Stimulated activated memory B cell treated with anti-CD40 and anti-IgM and Interleukin-4, amounts not matched to agents 10 μg/mL and 1 μg/mL and 100 μg/mL, for 72 hours (primary cell): Measurements from ENCODE around the gene DPP10.

Source experiments
- ATAC-seq: fragments of 150-1000 bp; cut with Tn5 transposase; 2 replicates; pipeline ENCODE4 v1.10.0; 2021
- H3K27ac Mint-ChIP-seq: one replicate; pipeline ENCODE4 v1.8.0; 2022; ENCODE audit warnings: mild to moderate bottlenecking, mixed read lengths
- H3K27me3 Mint-ChIP-seq: one replicate; pipeline ENCODE4 v1.8.0; 2022; ENCODE audit warnings: mixed read lengths
- H3K36me3 Mint-ChIP-seq: one replicate; pipeline ENCODE4 v1.8.0; 2022; ENCODE audit warnings: mixed read lengths
- H3K4me1 Mint-ChIP-seq: one replicate; pipeline ENCODE4 v1.8.0; 2022; ENCODE audit warnings: mixed read lengths
- H3K4me3 Mint-ChIP-seq: one replicate; pipeline ENCODE4 v1.8.0; 2022; ENCODE audit warnings: mild to moderate bottlenecking, moderate library complexity, mixed read lengths
- H3K9me3 Mint-ChIP-seq: one replicate; pipeline ENCODE4 v1.8.0; 2022; ENCODE audit warnings: mixed read lengths

DPP10 gene

DNA sequence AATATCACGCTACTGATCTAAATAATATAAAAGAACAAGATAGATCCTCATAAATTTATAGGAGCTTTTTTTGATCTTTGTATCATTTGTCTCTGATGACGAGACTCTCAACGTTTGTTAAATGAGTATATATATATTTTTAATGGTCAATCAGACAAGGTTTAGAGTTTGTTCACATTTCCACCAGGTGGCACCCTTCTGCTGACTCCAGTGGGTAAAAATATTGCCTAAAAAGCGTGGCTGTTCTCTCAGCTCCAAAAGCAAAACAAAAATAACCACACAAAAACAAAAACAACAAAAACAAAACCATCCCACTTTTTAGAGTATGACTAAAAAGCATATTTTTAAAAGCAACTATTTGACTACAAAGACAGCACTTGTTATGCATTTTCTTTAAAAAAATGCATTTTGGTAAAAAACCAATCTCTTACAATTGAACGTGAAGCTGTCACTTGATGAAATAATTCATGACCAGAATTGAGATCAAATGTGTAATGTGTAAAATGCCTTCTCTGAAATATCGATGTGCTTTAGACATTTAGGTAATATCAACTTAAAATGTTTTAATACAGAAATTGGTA is 723.2 kb downstream of the DPP10 start:
- H3K9me3 Mint-ChIP-seq = peaks cover 2% of the 10 kb centered on the region
- H3K4me1 Mint-ChIP-seq = no peaks in the 10 kb centered on the region
- H3K4me3 Mint-ChIP-seq = no peak overlapping the region
- no peak for ATAC-seq
- H3K27me3 Mint-ChIP-seq = peaks cover 23% of the 10 kb centered on the region
- H3K27ac Mint-ChIP-seq = no peak overlapping the region
- H3K36me3 Mint-ChIP-seq = no peaks in the 10 kb centered on the region

DNA sequence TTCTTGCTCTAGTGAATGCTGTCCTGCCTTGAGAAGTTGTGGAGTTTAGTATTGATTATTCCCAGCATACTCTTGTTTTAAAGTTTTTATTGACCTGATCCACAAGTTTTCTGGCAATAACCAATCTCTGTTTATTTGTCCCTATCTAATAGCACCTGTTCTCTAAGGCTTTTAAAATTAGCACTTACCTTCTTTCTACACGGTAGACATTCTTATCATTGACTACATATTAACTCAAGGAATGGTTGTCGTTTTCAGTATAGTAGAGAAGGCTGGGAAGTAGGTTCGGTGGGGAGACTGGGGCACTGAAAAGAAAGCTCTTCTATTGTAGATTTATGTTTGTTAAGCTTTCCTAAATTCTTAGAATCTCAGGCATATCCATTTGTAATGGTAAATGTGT is 726.0 kb downstream of the DPP10 start:
- H3K4me1 Mint-ChIP-seq = no peaks in the 10 kb centered on the region
- H3K36me3 Mint-ChIP-seq = no peaks in the 10 kb centered on the region
- no peak overlapping the region for H3K4me3 Mint-ChIP-seq
- H3K27me3 Mint-ChIP-seq = peaks cover 2% of the 10 kb centered on the region
- peaks cover 2% of the 10 kb centered on the region for H3K9me3 Mint-ChIP-seq
- ATAC-seq = no peak
- no peak overlapping the region for H3K27ac Mint-ChIP-seq

DNA sequence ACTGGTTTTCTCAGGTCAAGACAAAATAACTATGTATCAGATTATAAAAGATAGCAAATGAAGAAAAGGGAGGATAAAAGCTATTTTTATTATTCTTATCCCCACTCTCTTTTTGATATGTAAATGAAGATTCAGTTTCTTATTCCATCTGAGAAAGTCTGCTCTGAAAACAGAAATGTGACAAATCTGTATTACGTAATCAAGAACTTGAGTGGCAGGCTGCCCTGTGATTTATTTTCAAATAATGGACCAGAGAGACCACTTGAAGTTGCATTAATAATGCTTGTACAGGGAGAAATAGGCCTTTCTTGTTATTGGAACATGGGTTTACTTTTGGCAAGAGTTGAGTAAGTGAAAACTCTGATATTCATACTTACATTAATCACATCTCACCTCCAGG is 727.4 kb downstream of the DPP10 start:
- ATAC-seq = no peak
- Mint-ChIP-seq H3K27ac (no peak overlapping the region), H3K36me3 (no peaks in the 10 kb centered on the region), H3K4me1 (no peaks in the 10 kb centered on the region), H3K27me3 (no peaks in the 10 kb centered on the region), H3K4me3 (no peak overlapping the region), H3K9me3 (peaks cover 2% of the 10 kb centered on the region)

DNA sequence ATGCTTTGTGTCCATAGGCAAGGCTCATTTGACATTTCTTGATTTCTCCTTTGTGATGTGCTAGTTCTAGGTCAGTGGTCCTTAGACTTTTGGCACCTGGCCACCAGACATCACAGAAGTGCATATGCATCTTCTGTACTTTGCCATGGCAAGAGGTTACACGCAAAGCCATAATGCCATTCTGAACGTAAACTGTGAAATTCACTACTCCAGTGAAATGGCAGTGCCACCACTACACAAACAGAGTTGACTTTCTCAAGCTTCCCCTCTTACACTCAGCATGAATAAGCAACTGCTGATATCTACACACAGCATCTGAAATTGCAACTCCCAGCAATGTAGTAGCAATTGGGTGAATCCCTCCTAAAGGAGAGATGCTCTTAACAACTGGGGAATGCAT is 729.3 kb downstream of the DPP10 start:
- no peak for ATAC-seq
- peaks cover 2% of the 10 kb centered on the region for H3K9me3 Mint-ChIP-seq
- no peak overlapping the region for H3K4me3 Mint-ChIP-seq
- H3K27me3 Mint-ChIP-seq = no peaks in the 10 kb centered on the region
- H3K36me3 Mint-ChIP-seq = no peaks in the 10 kb centered on the region
- no peaks in the 10 kb centered on the region for H3K4me1 Mint-ChIP-seq
- H3K27ac Mint-ChIP-seq = no peak overlapping the region

DNA sequence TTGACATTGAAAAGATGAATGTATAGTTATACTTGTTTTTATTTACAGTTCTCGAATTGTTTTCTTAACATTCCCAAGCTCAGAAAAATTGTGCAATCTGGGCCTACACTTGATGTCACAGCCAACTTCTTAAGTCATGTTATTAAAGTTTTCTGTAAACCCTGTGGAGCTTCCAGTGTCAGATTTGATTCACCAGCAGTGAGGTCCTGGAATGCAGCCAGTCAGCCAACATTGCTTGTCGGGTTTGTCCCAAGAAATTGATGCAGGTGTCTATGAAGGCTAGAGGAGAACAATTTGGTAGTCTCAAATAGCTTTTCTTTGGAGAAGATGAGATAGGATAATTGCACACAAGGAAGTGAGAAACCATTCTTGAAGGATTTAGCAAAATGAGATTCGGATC is 732.2 kb downstream of the DPP10 start:
- Mint-ChIP-seq H3K4me3 (no peak overlapping the region), H3K9me3 (no peaks in the 10 kb centered on the region), H3K36me3 (no peaks in the 10 kb centered on the region), H3K27me3 (no peaks in the 10 kb centered on the region), H3K4me1 (no peaks in the 10 kb centered on the region), H3K27ac (no peak overlapping the region)
- ATAC-seq = no peak

DNA sequence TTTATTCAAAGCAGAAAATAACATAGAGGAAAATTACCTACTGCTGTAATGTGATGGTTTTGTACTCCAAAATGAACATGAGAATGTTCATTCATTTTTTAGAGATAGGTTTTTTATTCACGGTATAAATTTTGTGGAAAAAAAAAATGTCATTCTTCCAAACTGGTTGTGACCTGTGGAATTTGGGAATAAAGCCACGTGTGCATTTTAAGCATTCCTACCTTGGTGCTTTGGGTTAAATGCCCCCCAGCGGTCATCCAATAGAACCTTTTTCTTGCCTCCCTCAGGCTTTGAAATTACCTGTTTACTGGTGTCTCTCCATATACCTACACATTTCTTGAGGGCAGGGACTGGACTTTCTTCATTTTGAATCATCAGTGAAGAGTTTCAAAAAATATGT is 740.7 kb downstream of the DPP10 start:
- no peaks in the 10 kb centered on the region for H3K4me1 Mint-ChIP-seq

DNA sequence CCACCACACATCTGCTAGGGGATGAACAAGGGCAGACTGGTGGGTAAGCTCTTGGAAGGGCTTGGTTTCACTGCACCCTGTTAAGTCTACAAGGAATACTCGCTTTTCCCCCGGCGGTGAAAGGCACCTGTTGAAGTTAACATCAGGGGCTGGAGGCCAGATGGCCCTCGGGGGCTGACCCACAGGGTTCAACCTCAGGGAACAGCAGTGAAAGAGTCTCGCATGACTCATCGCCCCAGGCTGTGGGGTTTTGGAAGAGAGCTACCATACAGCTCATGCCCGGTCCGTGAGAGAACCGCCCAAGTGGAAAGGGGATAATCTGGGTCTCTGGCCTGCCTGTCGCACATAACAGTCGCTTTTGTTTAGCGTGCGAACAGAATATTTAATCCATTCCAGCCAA is 748.0 kb downstream of the DPP10 start:
- Mint-ChIP-seq H3K27ac (no peak overlapping the region), H3K27me3 (no peaks in the 10 kb centered on the region), H3K4me3 (no peak overlapping the region), H3K9me3 (peaks cover 19% of the 10 kb centered on the region), H3K36me3 (no peaks in the 10 kb centered on the region), H3K4me1 (no peaks in the 10 kb centered on the region)
- no peak for ATAC-seq

More for the DNA sequence above, 740.7 kb downstream of the DPP10 start:
- Mint-ChIP-seq H3K36me3 (no peaks in the 10 kb centered on the region), H3K27me3 (no peaks in the 10 kb centered on the region), H3K4me3 (no peak overlapping the region), H3K27ac (no peak overlapping the region), H3K9me3 (peaks cover 12% of the 10 kb centered on the region)
- ATAC-seq = no peak

DNA sequence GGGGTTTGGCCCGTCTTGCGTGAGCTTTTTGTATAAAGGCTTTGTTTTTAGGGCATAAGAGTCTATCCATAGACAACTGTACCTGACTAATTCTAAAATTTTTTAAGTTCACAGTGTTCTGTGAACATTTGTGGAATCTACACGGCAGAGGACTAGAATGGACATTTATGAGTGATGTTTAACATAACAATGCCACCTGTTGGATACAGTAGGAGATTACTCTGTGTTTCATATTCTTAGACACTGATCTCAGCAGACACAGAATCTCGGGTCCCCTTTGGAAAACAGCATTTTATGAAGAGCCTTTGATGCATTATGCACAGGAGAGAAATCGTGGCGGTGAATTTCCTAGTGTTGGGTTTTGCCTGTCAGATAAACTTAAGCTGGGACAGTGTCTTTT is 752.2 kb downstream of the DPP10 start:
- ATAC-seq = no peak
- no peak overlapping the region for H3K27ac Mint-ChIP-seq
- H3K4me1 Mint-ChIP-seq = no peaks in the 10 kb centered on the region
- no peaks in the 10 kb centered on the region for H3K27me3 Mint-ChIP-seq
- H3K4me3 Mint-ChIP-seq = no peak overlapping the region
- H3K36me3 Mint-ChIP-seq = no peaks in the 10 kb centered on the region
- peaks cover 4% of the 10 kb centered on the region for H3K9me3 Mint-ChIP-seq

DNA sequence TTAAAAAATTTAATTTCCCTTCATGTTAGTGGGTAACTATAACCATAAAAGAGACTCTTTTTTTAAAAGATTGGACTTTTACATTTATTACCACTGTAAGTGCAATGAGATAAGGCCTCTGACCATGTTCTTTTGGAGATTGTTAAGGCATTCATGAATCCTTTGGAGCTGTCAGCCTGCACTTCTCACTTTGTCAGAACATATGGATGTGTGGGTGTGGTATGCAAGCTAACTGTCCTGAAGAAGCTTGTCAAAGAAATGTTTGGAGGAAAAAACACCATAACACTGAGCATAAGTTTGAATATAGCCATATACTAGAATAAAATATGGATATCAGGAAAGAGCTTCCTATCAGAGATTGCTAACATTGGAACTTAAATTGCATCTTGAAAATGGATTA is 754.1 kb downstream of the DPP10 start:
- H3K4me1 Mint-ChIP-seq = no peaks in the 10 kb centered on the region
- no peak overlapping the region for H3K4me3 Mint-ChIP-seq
- no peaks in the 10 kb centered on the region for H3K27me3 Mint-ChIP-seq
- ATAC-seq = no peak
- peaks cover under 1% of the 10 kb centered on the region for H3K9me3 Mint-ChIP-seq
- no peaks in the 10 kb centered on the region for H3K36me3 Mint-ChIP-seq
- H3K27ac Mint-ChIP-seq = no peak overlapping the region

DNA sequence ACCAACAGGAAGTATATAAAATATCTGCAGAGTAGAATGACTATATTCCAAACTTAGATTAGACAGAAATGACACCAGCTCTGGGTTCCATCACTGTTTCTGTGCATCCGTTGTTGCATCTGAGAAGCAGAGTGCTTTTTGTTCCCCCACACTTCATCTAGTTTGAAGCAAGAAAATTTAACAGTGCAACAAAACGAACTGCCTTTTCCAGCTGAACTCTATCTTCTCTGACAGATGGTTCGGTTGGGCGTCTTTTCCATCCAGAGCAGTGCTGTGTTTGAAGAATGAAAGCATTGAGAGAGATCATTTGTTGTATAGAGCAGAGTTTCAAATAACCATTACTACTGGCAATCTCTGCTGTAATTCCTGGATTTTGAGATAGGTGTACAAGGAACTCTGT is 757.5 kb downstream of the DPP10 start:
- Mint-ChIP-seq H3K27me3 (no peaks in the 10 kb centered on the region), H3K4me3 (no peak overlapping the region), H3K36me3 (no peaks in the 10 kb centered on the region), H3K9me3 (no peaks in the 10 kb centered on the region), H3K4me1 (no peaks in the 10 kb centered on the region), H3K27ac (no peak overlapping the region)
- no peak for ATAC-seq

DNA sequence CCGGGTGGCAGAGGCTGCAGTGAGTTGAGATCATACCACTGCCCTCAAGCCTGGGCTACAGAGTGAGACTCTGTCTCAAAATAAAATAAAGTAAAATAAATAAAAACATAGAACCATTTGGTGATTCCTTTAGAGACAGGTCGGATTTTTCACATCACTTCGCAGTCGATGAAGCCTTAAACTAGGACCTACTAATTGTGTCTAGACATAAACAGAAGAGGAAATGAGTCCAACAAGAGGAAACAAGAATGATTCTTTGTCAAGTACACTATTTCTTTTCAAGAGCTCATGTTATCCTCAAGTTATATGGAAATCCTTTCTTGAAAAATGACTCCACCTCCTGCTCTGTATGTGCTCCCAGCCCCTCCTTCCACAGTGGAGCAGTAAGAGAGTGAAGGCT is 758.9 kb downstream of the DPP10 start:
- H3K9me3 Mint-ChIP-seq = peaks cover 2% of the 10 kb centered on the region
- H3K27ac Mint-ChIP-seq = no peak overlapping the region
- H3K4me1 Mint-ChIP-seq = no peaks in the 10 kb centered on the region
- H3K36me3 Mint-ChIP-seq = no peaks in the 10 kb centered on the region
- no peak overlapping the region for H3K4me3 Mint-ChIP-seq
- no peak for ATAC-seq
- H3K27me3 Mint-ChIP-seq = no peaks in the 10 kb centered on the region

DNA sequence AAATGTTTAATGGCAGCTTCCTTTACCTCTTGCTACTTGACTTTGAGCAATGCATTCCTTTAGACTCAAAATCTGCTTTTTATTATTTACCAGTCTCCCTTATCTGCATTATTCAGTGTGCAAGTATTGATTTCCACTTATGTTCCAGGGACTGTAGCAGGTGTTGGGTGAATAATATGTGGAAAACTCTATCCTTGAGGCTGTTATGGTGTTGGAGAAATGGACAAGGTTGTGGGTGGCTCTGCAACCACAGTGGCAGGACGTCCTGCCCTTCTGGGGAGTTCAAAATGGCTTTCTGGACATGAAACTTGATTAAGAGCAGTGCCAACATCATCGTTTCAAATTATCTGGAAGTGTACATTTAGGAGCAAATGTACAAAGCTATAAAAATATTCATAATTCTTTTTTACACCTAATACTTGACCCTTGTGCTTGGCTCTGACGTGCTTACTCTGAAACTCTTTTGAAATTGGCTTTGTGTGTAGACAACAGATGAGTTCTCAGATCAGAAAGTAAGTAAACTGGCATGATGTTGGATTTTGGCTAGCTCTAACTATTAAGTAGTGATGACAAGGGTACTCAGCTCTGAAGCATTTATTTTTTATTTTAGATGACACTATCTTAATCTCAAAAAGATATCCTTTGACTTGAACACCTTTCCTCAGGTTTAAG is 766.2 kb downstream of the DPP10 start:
- Mint-ChIP-seq H3K36me3 (no peaks in the 10 kb centered on the region), H3K27ac (no peak overlapping the region), H3K27me3 (no peaks in the 10 kb centered on the region), H3K4me1 (no peaks in the 10 kb centered on the region), H3K9me3 (peaks cover 5% of the 10 kb centered on the region), H3K4me3 (no peak overlapping the region)
- no peak for ATAC-seq

DNA sequence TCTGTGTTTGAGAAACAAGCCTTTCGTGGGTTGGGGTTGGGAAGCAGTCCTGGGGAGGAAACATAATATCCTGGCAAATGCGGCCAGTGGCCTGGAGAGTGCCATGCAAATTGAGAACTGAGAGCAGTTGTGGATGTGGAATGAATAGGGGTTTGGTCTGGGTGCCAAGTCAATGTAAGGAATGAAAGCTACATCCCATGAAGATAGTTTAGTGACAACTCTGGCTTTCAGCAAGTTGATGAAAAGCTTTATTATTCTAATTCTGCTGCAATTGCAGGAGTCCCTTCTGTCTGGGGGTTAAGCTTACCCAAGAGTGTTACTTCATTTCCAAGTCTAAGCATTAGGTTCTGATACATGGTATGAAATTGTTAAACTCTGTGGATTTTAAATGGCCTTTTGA is 771.6 kb downstream of the DPP10 start:
- H3K4me1 Mint-ChIP-seq = no peaks in the 10 kb centered on the region
- peaks cover 3% of the 10 kb centered on the region for H3K9me3 Mint-ChIP-seq
- ATAC-seq = no peak
- H3K27ac Mint-ChIP-seq = no peak overlapping the region
- H3K36me3 Mint-ChIP-seq = no peaks in the 10 kb centered on the region
- no peaks in the 10 kb centered on the region for H3K27me3 Mint-ChIP-seq
- H3K4me3 Mint-ChIP-seq = no peak overlapping the region

DNA sequence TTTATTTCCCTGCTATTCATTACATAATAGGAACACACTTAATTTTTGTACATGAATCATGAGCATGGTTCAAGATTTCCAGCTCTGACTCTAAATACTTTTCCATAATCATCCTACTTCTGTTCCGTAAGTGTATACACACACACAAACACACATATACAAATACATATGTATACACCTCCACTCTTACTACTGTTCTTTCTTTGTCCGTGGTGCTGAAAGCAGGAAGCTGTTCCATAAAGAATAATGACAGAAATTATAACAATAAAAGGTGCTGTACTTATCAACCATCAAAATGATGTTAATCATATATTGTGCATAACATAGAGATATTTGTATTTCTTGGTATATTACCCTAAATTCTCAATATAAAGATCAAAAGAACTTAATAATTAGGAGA is 776.9 kb downstream of the DPP10 start:
- Mint-ChIP-seq H3K4me1 (no peaks in the 10 kb centered on the region), H3K27ac (no peak overlapping the region), H3K27me3 (no peaks in the 10 kb centered on the region), H3K9me3 (no peaks in the 10 kb centered on the region), H3K4me3 (no peak overlapping the region), H3K36me3 (no peaks in the 10 kb centered on the region)
- ATAC-seq = no peak

DNA sequence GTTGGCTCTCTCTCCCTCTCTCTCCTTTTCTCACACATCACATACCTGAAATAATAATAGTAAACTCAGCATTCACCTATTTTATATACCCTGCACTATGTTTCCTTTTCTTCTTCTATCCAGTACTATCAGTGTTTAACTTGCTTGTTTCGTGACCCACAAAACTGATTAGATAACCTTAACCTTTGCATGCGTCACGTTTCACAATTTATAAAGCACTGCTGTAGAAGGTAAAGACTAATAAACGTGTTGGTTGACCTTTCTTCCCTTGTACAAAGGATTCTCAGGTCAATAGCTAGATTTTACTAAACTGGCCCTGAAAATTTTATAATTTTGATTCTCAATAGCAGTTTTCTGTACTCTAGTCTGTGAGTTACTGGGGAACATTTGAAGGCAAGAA is 791.7 kb downstream of the DPP10 start:
- ATAC-seq = no peak
- H3K27ac Mint-ChIP-seq = no peak overlapping the region
- H3K36me3 Mint-ChIP-seq = no peaks in the 10 kb centered on the region
- no peak overlapping the region for H3K4me3 Mint-ChIP-seq
- H3K4me1 Mint-ChIP-seq = no peaks in the 10 kb centered on the region
- H3K9me3 Mint-ChIP-seq = no peaks in the 10 kb centered on the region
- H3K27me3 Mint-ChIP-seq = no peaks in the 10 kb centered on the region

DNA sequence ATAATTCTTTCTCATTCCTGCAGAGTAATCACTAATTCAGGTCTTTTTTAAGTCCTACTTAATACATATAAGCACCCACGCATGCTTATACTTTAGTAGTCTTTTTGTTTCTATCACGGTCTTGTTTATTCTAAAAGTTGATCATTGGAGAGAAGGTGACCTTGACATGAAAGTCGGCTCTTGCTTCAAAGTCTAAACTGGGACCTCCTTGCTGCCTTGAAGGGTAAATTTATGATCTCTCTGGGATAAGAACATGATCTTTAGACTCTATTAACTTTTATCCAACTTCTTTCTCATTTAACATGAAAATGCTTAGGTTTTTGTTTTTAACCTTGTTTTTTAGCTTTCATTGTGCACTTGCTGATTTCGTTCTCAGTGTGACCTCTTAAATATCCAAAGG is 792.3 kb downstream of the DPP10 start:
- Mint-ChIP-seq H3K36me3 (no peaks in the 10 kb centered on the region), H3K9me3 (no peaks in the 10 kb centered on the region), H3K4me1 (no peaks in the 10 kb centered on the region), H3K27ac (no peak overlapping the region), H3K4me3 (no peak overlapping the region), H3K27me3 (no peaks in the 10 kb centered on the region)
- ATAC-seq = no peak
